NCI-H446 (cell line): ENCODE results near the gene TNRC18.

ENCODE experiments used
- DNase-seq, 2 experiments: peaks; one replicate each; lab custom pipeline; 2025; lab: John Stamatoyannopoulos, UW

Gene TNRC18

DNA sequence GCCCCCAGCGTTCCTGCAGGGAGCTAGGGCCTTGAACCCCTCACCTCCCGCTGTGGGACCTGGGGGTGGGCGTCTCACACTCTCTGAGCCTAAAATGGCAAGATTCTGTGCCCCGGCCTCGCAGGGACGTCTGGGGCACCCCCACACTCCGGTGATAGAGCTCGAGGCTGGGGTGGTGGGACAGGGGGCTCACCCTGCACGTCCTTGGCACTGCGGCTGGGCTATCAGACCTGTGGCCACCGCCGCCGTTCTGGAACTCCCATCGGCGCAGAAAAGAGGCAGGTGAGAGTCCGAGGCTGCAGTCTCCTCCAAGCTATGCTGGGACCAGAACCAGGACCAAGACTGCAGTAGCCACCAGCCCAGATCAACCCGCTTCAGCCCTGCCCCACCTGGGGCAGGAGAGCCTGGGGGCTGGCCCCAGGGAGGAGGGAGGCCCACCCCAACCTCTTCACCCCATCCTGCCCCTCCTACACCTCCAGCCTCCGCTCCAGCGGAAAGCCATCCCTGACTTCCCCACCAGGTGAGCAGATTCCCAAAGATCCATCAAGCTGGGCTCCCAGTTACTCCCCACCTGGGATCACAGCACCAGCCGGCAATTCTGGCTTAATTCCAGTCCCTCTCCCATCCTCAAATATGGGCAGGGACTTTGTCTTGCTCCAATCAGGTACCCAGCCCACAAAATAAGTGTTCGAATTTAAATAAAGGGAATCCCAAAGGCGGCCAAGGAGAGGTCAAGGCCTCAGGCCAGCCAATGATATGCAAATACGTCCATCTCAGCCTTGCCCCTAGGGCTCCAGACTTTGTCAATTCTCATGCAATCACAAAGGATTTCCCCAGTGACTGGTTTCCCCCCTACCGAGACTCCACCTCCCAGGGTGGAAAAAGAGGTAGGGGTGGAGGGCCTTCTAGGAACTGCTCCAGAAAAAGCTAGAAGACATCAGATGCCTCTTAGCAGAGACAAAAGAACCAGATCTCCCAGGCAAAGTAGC lies 16.4 kb downstream of the TNRC18 start:
- DNase-seq, result no peak

DNA sequence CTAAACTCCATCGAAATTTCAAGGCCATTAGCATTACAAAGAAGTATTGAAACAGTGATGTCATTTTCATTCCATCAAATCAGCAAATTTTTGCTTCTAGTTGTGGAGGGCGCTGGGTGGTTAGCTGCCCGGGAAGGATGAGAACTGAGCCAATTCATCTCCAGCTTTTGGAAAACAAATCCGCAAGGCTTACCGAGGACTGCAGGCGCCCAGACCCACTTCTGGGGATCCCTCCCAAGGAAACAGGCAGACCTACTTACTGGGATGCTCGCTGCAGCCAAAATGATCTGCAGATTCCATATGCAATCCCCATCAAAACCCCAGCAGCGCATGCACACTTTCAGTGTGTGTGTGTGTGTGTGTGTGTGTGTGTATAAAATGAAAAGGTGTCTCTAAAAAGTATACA lies 19.2 kb downstream of the TNRC18 start:
- no peak for DNase-seq

DNA sequence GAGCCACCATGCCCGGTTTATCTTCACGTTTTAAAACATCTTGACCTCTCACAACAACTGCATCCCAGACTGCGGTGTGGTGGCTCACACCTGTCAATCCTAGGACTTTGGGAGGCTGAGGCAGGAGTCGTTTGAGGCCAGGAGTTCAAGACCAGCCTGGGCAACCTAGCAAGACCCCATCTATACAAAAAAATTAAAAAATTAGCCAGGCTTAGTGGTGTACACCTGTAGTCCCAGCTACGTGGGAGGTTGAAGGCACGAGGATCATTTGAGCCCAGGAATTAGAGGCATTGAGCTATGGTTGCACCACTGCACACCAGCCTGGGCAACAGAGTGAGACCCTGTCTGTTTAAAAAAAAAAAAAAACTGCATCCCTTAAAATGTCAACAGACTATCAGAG lies 20.2 kb downstream of the TNRC18 start:
- no peak for DNase-seq

DNA sequence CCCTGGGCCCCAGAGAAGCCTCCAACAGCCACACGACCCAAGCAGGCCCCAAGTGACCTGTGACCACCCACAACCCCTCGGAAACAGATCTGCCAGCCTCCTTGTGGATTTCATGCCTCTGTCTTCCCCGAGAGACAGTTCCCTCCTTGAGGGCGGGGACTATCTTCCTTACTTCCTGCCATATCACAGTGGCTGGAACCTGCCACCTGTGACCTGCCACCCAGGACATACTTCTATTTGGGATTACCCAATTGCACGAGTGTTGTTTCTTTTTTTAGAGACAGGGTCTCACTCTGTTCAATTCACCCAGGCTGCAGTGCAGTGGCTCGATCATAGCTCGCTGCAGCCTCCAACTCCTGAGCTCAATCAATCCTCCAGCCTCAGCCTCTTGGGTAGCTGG lies 25.9 kb downstream of the TNRC18 start:
- DNase-seq, result no peak

DNA sequence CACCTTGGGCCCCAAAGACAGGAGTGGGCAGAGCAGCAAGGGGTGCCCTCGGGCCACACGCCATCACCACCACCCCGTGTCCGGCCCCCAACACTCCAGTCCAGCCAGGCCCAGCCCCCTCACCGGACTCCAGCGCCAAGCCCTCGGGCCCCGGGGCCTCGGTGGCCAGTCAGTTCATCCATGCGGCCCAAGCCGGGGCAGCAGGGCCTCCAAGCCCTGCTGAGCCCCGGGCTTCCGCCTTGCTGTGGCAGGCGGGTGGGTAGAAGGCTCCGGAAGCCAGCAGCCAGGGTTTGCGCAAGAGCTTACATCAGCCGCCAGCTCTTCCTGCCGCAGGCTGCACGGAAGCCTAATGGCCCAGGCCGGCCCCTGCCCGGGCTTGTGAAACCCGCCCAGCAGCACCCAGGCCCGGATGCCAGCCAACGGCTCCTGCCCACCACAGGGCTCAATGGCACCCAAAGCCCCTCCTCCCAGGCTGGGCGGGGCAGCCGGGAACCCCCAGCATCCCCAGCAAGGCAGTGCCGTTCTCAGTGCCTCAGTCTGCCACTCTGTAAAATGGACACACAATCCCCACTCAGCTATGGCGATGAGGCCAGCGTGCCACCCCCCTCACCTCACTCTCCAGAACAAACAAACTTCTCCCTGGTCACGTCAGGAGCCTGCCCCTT lies 26.5 kb downstream of the TNRC18 start:
- DNase-seq, result no peak

DNA sequence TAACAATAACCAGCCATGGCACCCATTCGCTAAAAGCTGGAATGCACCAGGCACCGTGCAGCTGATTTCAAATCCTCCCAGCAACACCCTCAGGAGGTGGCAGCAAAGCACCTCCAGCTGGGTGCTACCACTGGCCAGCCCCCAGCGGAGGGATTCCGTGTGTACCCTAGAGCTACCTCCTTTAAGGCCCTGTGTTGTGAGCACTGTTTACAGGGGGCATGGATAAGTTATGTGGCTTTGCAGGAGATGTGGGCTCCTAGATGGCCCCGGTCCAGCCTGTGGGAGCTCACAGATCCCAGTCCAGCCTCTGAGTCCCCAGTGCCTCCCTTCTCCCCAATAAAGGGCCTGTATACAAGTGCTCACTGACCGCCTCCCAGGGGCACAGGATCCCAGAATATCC lies 27.1 kb downstream of the TNRC18 start:
- DNase-seq, result no peak

DNA sequence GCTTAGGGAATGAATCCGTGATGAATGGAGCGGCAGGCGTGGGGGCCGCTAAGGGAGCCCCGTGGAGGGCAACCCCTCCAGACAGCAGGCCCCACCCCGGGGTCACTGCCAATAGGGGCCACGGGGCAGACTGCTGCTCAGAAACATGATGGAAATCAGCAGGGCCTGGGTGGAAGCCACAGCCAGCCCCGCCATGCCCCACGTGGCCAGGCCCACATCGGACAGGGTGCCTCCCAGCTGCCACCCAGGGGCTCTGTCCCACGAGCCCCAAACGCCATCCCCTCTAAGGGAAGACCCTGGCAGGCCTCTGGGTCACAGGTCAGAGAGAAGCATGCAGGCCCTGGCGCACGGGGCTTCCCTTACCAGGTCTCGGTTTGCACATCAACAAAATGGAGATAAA lies 28.4 kb downstream of the TNRC18 start:
- DNase-seq, result no peak

DNA sequence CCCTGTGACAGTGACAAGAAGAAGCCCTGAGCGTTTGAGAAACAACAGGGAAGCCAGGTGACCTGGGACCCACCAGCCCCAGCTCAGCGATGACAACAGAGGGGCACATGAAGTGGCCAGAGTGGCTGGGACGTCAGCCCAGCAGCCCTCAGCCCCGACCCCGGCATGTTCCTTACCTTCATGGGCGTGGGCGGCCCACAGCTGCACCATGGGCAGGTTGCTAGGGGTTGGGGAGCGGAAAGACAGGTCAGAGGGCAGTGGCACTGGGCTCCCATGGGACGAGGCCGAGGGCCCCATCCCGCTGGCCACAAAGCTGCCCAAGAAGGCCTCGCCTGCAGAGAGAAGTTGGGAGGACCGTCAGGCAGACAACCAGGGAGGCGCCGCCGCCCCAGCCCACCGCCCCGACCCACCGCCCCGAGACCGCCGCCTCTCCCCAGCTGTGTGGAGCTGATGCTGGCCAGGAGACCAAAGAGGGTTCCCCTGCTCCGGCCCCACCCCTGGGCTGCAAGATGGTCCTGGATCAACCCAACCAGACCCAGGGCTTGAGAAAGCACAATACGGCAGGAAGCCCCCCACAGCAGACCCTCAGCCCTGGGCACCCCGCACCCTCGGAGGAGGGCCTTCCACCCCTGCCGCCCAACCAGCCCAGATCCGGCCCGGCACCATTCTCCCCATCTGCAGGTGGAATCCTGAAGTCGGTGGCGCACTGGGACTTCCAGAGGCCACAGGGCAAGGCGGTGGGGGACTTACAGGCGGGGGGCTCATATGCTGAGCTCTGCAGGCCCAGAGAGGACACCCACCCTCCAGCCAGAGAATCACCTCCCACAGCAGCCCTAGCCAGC lies 29.1 kb downstream of the TNRC18 start:
- DNase-seq, result no peak

DNA sequence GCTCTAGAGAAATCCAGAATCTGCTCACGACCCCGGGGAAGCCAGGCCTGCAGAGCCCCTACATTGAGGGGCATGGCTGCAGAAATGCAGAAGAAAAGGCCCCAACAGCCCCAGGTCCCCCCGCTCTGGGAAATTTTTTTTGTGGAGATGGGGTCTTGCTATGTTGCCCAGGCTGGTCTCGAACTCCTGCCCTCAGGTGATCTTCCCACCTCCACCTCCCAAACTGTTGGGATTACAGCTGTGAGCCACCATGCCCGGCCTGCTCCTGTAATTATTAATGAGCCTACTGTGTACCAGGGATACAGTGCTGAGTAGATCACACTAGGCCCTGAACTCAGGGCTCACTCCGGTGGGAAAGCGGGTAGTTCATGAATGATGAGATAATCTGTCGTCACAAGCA lies 29.9 kb downstream of the TNRC18 start:
- DNase-seq, result no peak

DNA sequence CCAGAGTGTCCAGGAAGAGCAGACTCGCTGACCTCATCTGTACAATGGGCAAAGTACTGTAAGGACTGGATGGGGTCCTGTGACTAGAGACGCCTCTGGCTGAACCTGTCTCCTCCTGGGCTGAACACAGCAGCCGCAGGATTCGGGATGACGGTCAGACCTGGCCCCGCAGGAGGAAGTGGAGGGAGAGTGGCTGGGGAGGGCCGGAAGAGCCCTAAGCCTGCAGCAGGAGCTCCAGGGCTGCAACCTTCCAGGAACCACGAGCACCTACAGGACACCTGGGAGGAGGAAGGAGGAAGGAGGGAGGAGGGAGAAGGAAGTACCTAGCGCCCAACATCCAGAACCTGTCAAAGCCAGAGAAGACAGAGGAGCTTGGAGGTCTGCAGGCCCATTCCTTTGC lies 30.3 kb downstream of the TNRC18 start:
- DNase-seq, result no peak

DNA sequence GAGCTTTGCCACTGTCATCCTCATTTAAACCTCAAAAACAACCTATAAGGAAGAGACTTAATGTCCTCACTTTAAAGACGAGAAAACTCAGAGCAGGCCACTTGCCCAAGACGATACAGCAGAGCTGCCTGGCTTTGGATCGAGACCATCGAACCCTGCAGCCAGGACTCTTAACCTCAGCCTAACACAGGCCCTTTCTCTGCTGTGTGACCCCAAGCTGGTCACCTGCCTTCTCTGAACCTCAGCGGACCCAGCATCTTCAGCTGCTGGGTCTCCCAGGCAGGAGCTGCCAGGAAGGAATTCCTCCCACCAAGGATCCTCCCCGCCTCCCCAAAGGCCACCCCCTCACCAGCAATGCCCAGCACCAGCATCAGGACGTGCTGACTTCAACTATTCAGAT lies 32.7 kb downstream of the TNRC18 start:
- no peak for DNase-seq

DNA sequence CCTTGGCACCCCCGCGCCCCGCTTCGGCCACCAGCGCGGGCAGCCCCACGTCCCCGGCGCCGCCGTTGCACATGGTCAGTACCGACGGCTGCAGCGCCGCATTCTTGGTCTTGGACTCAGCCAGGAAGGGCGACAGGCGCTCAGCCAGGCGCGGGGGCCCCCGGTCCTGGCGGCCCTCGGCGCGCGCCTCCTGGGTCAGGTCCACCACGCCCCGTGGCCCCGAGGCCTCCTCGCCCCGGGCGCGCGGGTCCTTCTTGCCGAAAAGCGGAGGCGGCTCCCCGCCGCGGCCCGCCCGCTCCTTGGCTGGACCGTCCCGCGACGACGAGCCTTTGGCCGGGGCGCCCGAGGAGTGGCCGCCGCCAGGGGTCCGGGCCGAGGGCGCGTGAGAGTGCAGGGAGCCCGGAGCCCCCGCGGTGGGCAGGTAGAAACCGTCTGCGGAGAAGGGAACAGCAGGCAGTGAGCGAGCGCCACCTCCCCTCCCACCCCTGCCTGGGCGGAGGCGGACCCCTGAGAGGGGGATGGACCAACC lies 34.7 kb downstream of the TNRC18 start:
- DNase-seq, result no peak

DNA sequence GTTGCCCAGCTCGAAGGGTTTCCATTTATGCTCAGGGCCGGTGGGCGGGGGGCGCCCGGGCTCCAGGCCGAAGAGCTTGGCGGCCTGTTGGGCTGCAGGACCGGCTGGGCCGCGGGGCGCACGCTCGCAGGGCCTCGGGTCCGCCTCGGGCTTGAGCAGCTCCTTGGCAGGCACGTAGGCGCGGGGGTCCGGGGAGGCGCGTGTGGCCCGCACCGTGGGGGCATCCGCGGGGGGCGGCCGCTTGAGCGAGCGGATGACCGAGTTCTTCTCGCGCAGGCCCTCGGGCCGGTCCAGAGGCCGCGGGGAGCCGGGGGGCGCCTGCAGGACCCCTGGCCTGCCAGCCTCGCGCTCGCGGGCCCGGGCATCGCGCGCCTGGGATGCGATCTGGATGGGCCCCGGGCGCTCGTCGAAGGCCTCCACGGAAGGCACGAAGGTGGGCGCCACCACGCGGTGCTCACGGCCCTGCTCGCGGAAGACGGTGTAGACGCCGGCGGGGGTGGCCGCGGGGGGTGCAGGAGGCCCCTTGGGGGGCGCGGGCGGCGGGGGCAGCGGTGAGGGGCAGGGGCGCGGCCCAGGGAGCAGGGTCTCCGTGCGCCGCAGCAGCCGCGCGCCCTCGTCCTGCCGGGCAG lies 35.2 kb downstream of the TNRC18 start:
- DNase-seq, result no peak

DNA sequence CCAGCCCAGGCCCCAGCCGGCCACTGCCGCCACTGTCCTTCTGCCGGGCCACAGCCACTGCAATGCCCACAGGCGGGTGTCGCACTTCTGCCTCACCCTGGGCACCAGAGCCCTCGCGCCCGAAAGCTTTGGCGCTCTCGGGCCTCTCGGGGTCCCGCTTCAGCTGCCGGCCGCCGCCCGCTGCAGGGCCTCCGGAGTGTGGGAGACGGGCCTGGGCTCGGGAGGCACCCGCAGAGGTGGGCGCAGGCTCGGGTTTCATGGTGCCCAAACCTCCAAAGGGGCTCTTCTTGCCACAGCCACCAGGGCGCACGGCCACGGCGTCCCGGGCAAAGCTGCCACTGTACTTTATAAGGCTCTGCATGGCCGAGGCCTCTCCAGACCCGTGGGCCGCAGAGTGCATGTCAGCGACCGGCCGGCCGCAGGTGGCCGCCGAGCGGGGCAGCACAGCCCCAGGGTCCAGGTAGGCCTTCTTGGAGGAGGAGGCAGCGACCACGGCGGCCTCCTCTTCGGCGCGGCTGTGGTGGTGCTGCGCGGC lies 35.9 kb downstream of the TNRC18 start:
- no peak for DNase-seq

DNA sequence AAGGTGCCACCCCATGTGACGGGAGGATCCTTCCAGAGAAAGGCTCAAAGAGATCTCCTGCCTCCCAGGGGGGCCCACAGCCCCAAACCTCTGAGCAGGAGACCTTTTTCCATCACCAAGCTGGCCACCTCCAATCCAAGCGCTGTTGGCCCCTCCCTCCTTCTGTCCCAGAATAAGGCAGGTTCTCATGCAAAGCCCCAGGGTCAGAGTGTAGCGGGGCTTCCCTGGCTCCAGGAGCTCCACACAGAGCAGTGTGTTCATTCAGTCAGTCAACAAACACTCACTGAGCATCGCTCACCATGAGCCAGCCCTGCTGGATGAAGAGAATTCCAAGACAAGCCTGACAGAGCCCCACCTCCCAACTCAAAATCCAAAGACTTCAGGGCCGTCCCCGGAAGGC lies 39.0 kb downstream of the TNRC18 start:
- no peak for DNase-seq

DNA sequence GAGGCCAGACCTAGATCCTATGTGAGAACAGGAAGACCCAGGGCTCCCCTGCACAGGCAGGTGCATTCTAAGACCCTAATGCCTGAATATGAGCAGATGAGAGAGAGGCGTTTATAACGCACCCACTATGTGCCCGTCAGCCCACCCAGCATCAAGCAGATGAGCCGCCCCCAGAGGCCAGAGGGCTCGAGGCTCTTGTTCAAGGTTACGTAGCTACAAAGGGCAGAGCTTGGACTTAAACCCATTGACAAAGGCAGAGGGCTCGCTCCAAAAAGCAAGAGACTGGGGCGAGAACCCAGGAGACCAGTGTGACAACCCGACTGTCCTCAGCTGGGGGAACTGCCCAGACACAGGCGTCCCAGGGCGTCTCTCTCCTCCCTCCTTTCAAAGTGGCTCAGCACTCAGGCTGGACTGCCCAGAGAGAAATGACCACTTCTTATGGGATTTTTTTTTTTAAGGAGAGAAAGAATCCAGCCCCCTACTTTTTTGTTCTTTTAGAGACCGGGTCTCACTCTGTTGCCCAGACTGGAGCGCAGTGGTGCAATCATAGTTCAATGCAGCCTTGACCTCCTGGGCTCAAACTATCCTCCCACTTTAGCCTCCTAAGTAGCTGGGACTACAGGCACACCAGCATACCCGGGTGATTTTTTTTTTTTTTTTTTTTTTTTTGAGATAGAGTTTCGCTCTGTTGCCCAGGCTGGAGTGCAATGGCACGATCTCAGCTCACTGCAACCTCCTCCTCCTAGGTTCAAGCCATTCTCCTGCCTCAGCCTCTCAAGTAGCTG lies 40.1 kb downstream of the TNRC18 start:
- no peak for DNase-seq

DNA sequence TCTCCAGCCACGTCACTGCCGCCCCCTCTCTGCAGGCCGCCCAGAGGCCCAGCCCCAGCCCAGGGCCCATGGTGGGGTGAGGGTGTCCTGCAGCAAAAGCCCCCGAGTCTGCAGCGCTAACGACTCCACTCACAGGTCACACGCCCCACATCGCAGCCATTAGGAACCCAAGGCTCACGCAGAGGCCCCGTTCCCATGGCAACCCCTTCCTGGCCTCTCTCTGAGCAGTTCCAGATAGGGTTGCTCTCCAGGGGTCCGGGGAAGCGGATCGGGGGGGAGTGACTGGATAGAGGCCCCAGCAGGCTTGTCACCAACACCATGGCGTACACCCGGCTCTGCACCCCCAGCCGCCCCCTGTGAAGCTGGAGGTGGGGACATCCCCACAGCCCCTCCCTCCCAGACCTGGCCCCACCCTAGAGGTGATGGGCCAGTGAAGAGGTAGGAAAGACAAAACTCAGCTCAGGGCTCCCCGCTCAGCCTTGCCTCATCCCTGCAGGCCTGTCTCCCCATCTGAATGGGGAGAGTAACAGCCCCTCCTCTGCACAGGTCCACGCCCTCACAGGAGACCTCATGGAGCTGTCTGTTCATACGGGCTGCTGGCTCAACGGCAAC lies 41.2 kb downstream of the TNRC18 start:
- no peak for DNase-seq

DNA sequence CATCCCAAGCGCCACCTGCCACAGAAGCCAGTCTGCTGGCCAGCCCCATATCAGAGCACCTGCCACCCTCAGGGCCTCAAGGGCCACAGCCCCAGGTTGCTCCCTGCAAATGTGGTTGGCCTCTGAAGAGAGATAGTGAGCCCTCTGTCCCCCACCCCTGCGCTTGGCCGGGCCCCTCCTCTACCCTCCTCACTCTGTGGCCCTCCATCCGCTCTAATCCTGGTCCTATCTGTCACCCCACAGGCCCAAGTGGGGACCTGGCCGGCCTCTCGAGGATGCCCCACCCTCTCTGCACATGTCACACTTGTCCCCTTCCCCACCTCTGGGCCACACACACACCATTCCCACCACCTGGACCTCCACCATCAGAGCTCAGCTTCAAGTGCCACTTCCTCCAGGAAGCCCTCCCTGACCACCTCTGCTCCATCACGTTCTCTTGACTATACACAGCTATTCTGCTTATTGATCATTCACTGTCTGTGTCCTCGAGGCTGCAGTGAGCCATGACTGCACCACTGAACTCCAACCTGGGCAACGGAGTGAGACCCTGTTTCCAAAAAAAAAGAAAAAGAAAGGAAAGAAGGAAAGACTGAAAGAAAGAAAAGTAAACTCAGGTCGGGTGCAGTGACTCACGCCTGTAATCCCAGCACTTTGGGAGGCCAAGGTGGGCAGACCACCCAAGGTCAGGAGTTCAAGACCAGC lies 42.4 kb downstream of the TNRC18 start:
- DNase-seq, result no peak

DNA sequence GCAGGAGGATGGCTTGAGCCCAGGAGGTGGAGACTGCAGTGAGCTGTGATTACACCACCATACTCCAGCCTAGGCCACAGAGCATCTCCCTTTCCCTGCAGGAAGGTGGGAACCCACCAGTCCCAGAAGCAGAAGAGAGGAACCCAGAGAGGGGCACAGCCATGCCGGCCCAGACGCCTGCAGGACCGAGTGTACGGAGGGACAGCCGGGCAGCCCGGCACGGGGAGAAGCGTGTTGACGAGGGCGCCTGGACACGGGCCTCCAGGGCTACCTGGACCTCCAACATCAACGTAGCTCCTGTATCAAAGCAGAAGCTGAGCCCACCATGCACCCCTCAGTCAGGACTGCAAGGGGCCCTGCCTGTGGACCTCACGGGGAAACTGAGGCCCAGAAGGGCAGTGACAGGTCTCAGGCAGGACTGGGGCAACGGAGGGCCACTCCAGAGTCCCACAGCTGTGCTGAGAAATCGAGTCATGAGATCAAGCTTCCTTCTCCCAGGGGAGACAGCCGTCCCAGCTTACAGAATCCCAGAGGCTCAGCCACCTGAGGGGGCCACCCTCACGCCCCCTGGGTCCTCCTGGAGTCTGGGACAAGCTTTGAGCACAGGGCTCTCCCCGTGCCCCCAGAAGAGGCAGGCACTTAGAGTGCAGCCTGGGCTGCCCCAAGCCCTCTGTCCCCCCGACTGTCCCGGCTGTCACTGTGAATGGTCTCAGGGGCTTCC lies 43.1 kb downstream of the TNRC18 start:
- DNase-seq, result no peak
